A673 (cell line): ENCODE data around the gene UMODL1. TPM values are rescaled to one million over a fixed set of nuclear protein-coding genes. Genes with fewer than 3 reads are reported as not detected.

Source experiments
- BruUV-seq: library from RNA; stranded (reverse); fragments of 400-500 nt; replicated peaks from 2 replicates; lab custom pipeline; 2021; lab: Mats Ljungman, UMichigan
- CTCF ChIA-PET: fragments of 300-600 bp; sonication (Branson Sonifier 250); formaldehyde crosslinking; loops from one replicate; lab custom pipeline; 2022; ENCODE audit warnings: antibody characterized with exemption; lab: Charles Lee
- POLR2A ChIA-PET: fragments of 300-600 bp; sonication (Branson Sonifier 250); formaldehyde crosslinking; loops from one replicate; lab custom pipeline; 2022; ENCODE audit warnings: antibody characterized with exemption; ENCODE audit not compliant: low non-redundant PET; lab: Charles Lee
- DNase-seq: peaks from one replicate; pipeline ENCODE4 v3.0.0-alpha.2; 2015; ENCODE audit warnings: low spot score
- H3K27ac ChIP-seq: fragments of 200-600 bp; sonication (generic); 2 replicates; pipeline ENCODE4 v1.5.1; 2016; ENCODE audit warnings: mixed run types, low read depth, mild to moderate bottlenecking, mixed read lengths, antibody characterized with exemption, low read length; ENCODE audit not compliant: poor library complexity, severe bottlenecking
- H3K27me3 ChIP-seq: fragments of 200-600 bp; sonication (generic); replicated peaks from 2 replicates; pipeline ENCODE4 v1.6.1; 2017; ENCODE audit warnings: mixed run types, low read depth, mild to moderate bottlenecking, mixed read lengths, antibody characterized with exemption, low read length; ENCODE audit not compliant: insufficient read depth, poor library complexity
- H3K36me3 ChIP-seq: fragments of 200-600 bp; sonication (generic); 2 replicates; pipeline ENCODE4 v1.6.1; 2016; ENCODE audit warnings: mixed run types, mild to moderate bottlenecking, mixed read lengths, antibody characterized with exemption, low read length; ENCODE audit not compliant: insufficient read depth, poor library complexity, severe bottlenecking
- H3K4me1 ChIP-seq: fragments of 200-600 bp; sonication (generic); 2 replicates; pipeline ENCODE4 v1.6.1; 2017; ENCODE audit warnings: mixed run types, mild to moderate bottlenecking, mixed read lengths, antibody characterized with exemption, low read length; ENCODE audit not compliant: insufficient read depth, poor library complexity, severe bottlenecking
- H3K4me3 ChIP-seq: fragments of 200-600 bp; sonication (generic); 2 replicates; pipeline ENCODE4 v1.5.1; 2016; ENCODE audit warnings: low read depth, mixed run types, mild to moderate bottlenecking, mixed read lengths, low read length; ENCODE audit not compliant: poor library complexity, severe bottlenecking
- H3K9me3 ChIP-seq: fragments of 200-600 bp; sonication (generic); 2 replicates; pipeline ENCODE4 v1.6.1; 2016; ENCODE audit warnings: mixed run types, low read depth, mild to moderate bottlenecking, mixed read lengths, antibody characterized with exemption, low read length; ENCODE audit not compliant: poor library complexity, severe bottlenecking
- EZH2 ChIP-seq: fragments of 200-600 bp; sonication (generic); IDR thresholded peaks from 2 replicates; pipeline ENCODE4 v1.6.1; 2017; ENCODE audit warnings: borderline replicate concordance, low read depth, mild to moderate bottlenecking, mixed read lengths, antibody characterized with exemption, low read length; ENCODE audit not compliant: poor library complexity, severe bottlenecking
- intact Hi-C: fragments of 100-400 bp; cut with micrococcal nuclease; formaldehyde crosslinking; loops from one replicate; pipeline ENCODE4 v1.10.0; 2022; ENCODE audit not compliant: unreplicated experiment
- total RNA-seq: library from RNA; stranded (reverse); gene quantifications from 2 replicates; pipeline ENCODE4 v1.2.3, GENCODE V29; 2021
- TF ChIP-seq, protein P1 (sequence below): fragments of 300-800, 200-600 bp; sonication (generic); conservative IDR thresholded peaks from 2 replicates; pipeline ENCODE4 v1.5.1; 2017; ENCODE audit warnings: low read depth, mild to moderate bottlenecking, antibody characterized with exemption, low read length, moderate library complexity, mixed read lengths

The UMODL1 gene
- total RNA-seq, 1 experiment from 2014 or later, result not detected

- ChIA-PET CTCF (no interaction called here), POLR2A (no interaction called here)
- intact Hi-C loops, result no loop called here
Measured at GRCh38 chr21:42142627-42143026, 71.5 kb downstream of the UMODL1 start.

GRCh38 chr21:42143111-42143510, 72.0 kb downstream of the UMODL1 start:
- POLR2A ChIA-PET, result no interaction called here
- Histone ChIP-seq H3K27ac (no peak overlapping the region), H3K27me3 (no peaks in the 10 kb centered on the region), H3K4me1 (no peaks in the 10 kb centered on the region), H3K36me3 (no peaks in the 10 kb centered on the region), H3K4me3 (no peak overlapping the region), H3K9me3 (no peaks in the 10 kb centered on the region)
- intact Hi-C loops, result no loop called here
- DNase-seq, result no peak
- TF ChIP-seq, protein P1, sequence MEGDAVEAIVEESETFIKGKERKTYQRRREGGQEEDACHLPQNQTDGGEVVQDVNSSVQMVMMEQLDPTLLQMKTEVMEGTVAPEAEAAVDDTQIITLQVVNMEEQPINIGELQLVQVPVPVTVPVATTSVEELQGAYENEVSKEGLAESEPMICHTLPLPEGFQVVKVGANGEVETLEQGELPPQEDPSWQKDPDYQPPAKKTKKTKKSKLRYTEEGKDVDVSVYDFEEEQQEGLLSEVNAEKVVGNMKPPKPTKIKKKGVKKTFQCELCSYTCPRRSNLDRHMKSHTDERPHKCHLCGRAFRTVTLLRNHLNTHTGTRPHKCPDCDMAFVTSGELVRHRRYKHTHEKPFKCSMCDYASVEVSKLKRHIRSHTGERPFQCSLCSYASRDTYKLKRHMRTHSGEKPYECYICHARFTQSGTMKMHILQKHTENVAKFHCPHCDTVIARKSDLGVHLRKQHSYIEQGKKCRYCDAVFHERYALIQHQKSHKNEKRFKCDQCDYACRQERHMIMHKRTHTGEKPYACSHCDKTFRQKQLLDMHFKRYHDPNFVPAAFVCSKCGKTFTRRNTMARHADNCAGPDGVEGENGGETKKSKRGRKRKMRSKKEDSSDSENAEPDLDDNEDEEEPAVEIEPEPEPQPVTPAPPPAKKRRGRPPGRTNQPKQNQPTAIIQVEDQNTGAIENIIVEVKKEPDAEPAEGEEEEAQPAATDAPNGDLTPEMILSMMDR, result no peak
- TF ChIP-seq EZH2, result no peak
- BruUV-seq, result no TSS peak
- CTCF ChIA-PET, result interaction anchor here (0.7 kb wide), 1 partner anchor 322 kb away, joined by 4 read pairs; no protein-coding TSS in a partner anchor

More at GRCh38 chr21:42142627-42143026, 71.5 kb downstream of the UMODL1 start:
- Histone ChIP-seq H3K27ac (no peak overlapping the region), H3K4me3 (no peak overlapping the region), H3K4me1 (no peaks in the 10 kb centered on the region), H3K36me3 (no peaks in the 10 kb centered on the region), H3K9me3 (no peaks in the 10 kb centered on the region), H3K27me3 (no peaks in the 10 kb centered on the region)
- BruUV-seq, result no TSS peak
- no peak for TF ChIP-seq EZH2
- TF ChIP-seq, protein P1, result no peak
- no peak for DNase-seq

GRCh38 chr21:42144221-42144620, 73.1 kb downstream of the UMODL1 start:
- H3K4me1 ChIP-seq, result no peaks in the 10 kb centered on the region
- TF ChIP-seq EZH2, result no peak
- TF ChIP-seq, protein P1, result no peak
- CTCF ChIA-PET, result no interaction called here
- H3K36me3 ChIP-seq, result no peaks in the 10 kb centered on the region
- H3K27me3 ChIP-seq, result no peaks in the 10 kb centered on the region
- POLR2A ChIA-PET, result no interaction called here
- H3K4me3 ChIP-seq, result no peak overlapping the region
- intact Hi-C loops, result no loop called here
- no TSS peak for BruUV-seq
- H3K27ac ChIP-seq, result no peak overlapping the region
- no peaks in the 10 kb centered on the region for H3K9me3 ChIP-seq
- DNase-seq, result no peak
